RWPE1 (cell line): Measurements from ENCODE around the gene BTN3A1.

Experiments
- CTCF ChIA-PET: fragments of 350-600 bp; sonication (Branson Sonifier 250); formaldehyde crosslinking; extraction: SDS; loops from one replicate; lab custom pipeline; 2021; lab: Yijun Ruan, JAX
- POLR2A ChIA-PET: fragments of 400-600 bp; formaldehyde crosslinking; extraction: SDS; loops from one replicate; lab custom pipeline; 2020; ENCODE audit warnings: antibody characterized with exemption; ENCODE audit not compliant: low non-redundant PET; lab: Yijun Ruan, JAX
- DNase-seq: peaks from one replicate; pipeline ENCODE4 v3.0.0; 2012; ENCODE audit warnings: low spot score
- H3K27ac ChIP-seq: fragments of 450-650 bp; 2 replicates; pipeline ENCODE4 v1.5.1; 2017
- TF ChIP-seq, protein P1 (sequence below): fragments of 450-650 bp; conservative IDR thresholded peaks from 2 replicates; pipeline ENCODE4 v1.5.1; 2017; ENCODE audit warnings: low read depth, mild to moderate bottlenecking

BTN3A1 gene

GRCh38 chr6:26445934-26446667 is 44.0 kb downstream of the BTN3A1 start:
- no peak for DNase-seq
- POLR2A ChIA-PET: no interaction called here

DNA sequence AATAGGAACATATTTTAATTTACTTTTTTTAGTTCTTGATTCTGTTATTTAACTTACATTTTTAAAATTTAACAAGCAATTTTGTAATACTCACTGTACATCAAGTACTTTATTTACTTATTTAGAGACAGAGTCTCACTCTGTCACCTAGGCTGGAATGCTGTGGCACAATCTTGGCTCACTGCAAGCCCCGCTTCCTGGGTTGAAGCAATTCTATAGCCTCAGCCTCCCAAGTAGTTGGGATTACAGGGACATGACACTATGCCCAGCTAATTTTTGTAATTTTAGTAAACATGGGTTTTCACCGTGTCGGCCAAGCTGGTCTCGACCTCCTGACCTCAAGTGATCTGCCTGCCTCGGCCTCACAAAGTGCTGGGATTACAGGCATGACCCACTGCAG is 45.2 kb downstream of the BTN3A1 start:
- no peak for DNase-seq
- ChIA-PET POLR2A (no interaction called here), CTCF (no interaction called here)
- no peak overlapping the region for H3K27ac ChIP-seq
- TF ChIP-seq, protein P1, sequence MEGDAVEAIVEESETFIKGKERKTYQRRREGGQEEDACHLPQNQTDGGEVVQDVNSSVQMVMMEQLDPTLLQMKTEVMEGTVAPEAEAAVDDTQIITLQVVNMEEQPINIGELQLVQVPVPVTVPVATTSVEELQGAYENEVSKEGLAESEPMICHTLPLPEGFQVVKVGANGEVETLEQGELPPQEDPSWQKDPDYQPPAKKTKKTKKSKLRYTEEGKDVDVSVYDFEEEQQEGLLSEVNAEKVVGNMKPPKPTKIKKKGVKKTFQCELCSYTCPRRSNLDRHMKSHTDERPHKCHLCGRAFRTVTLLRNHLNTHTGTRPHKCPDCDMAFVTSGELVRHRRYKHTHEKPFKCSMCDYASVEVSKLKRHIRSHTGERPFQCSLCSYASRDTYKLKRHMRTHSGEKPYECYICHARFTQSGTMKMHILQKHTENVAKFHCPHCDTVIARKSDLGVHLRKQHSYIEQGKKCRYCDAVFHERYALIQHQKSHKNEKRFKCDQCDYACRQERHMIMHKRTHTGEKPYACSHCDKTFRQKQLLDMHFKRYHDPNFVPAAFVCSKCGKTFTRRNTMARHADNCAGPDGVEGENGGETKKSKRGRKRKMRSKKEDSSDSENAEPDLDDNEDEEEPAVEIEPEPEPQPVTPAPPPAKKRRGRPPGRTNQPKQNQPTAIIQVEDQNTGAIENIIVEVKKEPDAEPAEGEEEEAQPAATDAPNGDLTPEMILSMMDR: no peak

More at GRCh38 chr6:26445934-26446667, 44.0 kb downstream of the BTN3A1 start:
- TF ChIP-seq, protein P1: no peak
- CTCF ChIA-PET: interaction anchor here (0.5 kb wide), 1 partner anchor 43 kb away, joined by 7 read pairs; no protein-coding TSS in a partner anchor
- H3K27ac ChIP-seq: no peak overlapping the region

DNA sequence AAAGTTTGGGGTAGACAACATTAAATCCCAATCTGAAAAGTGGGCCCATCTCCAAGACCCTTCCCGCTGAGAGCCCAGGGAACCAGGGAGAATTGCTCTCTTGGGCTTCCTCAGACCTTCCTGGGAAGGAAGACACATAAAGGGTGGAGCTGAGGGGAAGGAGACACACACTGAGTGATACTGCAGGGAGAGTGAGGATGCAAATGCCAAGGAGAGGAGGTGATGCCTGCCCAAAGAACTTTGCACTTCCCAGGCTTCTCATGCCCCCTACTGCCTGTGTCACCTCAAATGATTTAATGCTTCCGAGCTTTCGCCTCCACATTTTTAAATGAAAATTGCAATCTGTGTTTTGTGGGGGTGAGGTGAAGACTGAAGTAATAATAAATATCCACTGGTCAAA is 48.2 kb downstream of the BTN3A1 start:
- no peak overlapping the region for H3K27ac ChIP-seq
- CTCF ChIA-PET: no interaction called here
- TF ChIP-seq, protein P1: no peak
- no peak for DNase-seq
- POLR2A ChIA-PET: no interaction called here

- TF ChIP-seq, protein P1: no peak
- ChIA-PET CTCF (no interaction called here), POLR2A (no interaction called here)
- DNase-seq: no peak
- H3K27ac ChIP-seq: no peak overlapping the region
These were observed 50.7 kb downstream of the BTN3A1 start for GRCh38 chr6:26452631-26453235.

GRCh38 chr6:26454631-26455030 is 52.6 kb downstream of the BTN3A1 start:
- TF ChIP-seq, protein P1: no peak
- ChIA-PET POLR2A (no interaction called here), CTCF (interaction anchor here (0.6 to 1.2 kb wide), 2 partner anchors 28 to 1171 kb away, joined by 3 to 4 read pairs; no protein-coding TSS in a partner anchor)
- no peak for DNase-seq
- H3K27ac ChIP-seq: no peak overlapping the region

DNA sequence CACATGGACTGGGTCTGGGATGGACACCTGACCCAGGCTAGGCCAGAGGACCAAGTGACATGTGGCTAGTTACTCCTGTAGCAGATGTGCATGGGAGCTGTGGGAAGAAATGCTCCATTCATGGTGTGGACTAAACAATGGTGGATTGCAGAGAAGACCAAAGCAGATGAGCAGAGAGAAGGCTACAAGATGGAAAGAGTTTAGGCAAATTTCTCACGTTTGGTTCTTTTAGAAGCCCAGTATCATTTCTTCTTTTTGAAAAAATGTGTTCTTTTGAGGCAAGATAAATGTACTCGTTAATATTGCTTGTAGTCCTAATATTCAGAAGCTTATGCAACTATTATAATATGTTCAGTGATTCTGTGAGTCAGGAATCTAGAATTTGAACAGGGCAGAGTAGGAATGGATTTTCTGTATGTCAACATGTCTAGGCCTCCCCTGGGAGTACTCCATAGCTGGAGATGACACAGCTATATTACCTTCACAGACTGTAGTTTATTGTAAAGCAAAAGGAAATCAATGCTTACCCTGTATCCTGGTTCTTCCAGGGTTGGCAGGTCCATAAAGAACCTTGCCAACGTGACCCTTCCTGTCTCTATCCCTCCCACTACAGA is 53.4 kb downstream of the BTN3A1 start:
- no peak for DNase-seq
- ChIA-PET CTCF (no interaction called here), POLR2A (no interaction called here)
- H3K27ac ChIP-seq: no peak overlapping the region
- TF ChIP-seq, protein P1: no peak
